Measurements from ENCODE around the gene DNAJC2.
"Not testable (repeated sequence)": the region's sequence is repeated elsewhere in the genome, so short reads cannot be mapped to it uniquely, and the experiment has no call there.

The DNAJC2 gene

DNA sequence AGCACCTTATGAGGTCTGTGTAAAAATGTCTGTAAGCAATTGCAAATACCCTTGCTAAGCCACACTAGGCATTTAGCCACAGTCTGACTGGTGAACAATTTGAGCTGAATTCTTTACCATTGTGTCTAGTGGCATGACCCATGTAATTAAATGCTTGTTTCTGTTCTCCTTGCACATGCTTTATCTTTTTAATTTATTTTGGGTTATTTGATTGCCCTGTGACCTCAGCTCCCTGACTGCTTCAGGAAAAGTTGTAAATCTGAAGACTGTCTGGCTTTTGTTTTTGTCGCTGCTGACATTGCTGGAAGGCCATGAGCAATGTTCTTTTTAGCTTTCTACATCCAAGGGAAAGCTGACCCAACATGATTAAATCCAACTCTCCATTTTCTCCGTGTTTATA is 78.3 kb downstream of the DNAJC2 start:
- DNase-seq (ENCODE audit: low spot score), result not testable (repeated sequence)

DNA sequence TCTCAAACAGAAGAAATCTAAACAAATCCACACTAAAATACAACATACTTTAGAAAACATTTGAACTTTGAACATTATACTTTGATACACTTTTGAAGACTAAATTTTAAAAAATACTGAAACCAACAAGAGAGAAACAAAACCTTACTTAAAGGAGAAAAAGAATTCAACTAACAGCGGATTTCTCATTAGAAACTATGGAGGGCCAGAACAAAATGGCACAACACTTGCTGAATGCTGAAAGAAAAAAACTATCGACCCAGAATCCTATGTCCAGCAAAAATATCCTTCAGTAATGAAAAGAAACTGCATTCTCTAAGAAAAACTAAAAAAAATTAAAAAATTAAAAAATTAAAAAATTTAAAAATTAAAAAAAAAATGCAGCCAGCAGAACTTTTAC is 80.5 kb downstream of the DNAJC2 start:
- DNase-seq (ENCODE audit: low spot score), result not testable (repeated sequence)
